ENCODE data around the gene PALMD. TPM values are rescaled to one million over a fixed set of nuclear protein-coding genes. Genes with fewer than 3 reads are reported as not detected.

PALMD gene
- total and polyA plus RNA-seq, 2 experiments from 2014 or later, result 14.0 to 18.5 TPM

DNA sequence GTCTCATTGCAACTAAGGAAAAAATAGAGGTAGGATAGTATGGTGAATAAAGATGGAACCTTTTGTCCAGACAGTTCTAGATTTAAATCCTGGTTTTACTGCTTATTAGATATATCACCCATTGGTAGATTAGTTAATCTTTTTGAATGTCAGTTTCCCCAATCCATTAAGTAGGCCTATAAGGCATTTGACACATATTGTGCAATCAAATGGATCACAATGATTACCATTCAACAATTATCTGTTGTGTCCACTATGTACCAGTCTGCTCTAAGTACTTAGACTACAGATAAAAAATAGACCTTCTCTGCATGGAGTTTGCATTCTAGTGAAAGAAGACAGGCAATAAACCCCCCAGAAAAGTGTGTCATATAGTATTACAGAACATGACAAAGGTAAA lies 6.0 kb upstream of the PALMD start:
- H3K27me3 ChIP-seq, result no peaks in the 10 kb centered on the region
- H2AFZ ChIP-seq, result no peak overlapping the region
- H3K4me1 ChIP-seq (ENCODE audit: insufficient read depth), result no peaks in the 10 kb centered on the region
- no peak overlapping the region for H3K4me3 ChIP-seq
- no peaks in the 10 kb centered on the region for H3K79me2 ChIP-seq
- H3K9me3 ChIP-seq (ENCODE audit: low read depth), result no peaks in the 10 kb centered on the region
- H3K27ac ChIP-seq, result no peak overlapping the region
- no peaks in the 10 kb centered on the region for H3K36me3 ChIP-seq (replicated peaks; ENCODE audit: insufficient read depth, low read depth)
- DNase-seq (ENCODE audit: low spot score), result no peak
- no peak overlapping the region for H3K4me2 ChIP-seq
- H3K9me2 ChIP-seq (replicated peaks; ENCODE audit: insufficient read depth), result no peaks in the 10 kb centered on the region
- no peaks in the 10 kb centered on the region for H4K20me1 ChIP-seq (ENCODE audit: insufficient read depth, poor library complexity, severe bottlenecking)
- no peak for TF ChIP-seq EZH2 (IDR thresholded peaks at IDR 0.05; ENCODE audit: borderline replicate concordance)

DNA sequence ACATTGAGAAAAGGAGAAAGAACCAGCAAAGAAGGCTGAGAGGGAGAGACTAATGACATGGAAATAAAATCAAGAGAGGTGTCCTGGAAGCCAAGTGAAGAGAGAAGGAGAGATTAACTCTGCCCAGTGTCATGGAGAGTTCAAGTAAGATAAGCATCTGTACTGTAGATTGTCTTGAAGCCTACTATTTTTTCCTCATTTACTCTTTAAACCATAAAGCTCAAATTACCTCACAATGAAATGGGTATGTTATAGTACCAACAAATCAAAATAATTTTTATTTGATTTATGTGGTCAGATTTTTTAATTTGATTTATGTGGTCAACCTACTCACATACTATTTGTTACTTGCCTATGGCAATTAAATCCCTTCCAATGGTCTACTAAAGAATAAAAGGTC lies 5.2 kb upstream of the PALMD start:
- TF ChIP-seq EZH2phosphoT487 (IDR thresholded peaks at IDR 0.05; ENCODE audit: low read depth, severe bottlenecking, unreplicated experiment), result no peak
- TF ChIP-seq, protein P1, sequence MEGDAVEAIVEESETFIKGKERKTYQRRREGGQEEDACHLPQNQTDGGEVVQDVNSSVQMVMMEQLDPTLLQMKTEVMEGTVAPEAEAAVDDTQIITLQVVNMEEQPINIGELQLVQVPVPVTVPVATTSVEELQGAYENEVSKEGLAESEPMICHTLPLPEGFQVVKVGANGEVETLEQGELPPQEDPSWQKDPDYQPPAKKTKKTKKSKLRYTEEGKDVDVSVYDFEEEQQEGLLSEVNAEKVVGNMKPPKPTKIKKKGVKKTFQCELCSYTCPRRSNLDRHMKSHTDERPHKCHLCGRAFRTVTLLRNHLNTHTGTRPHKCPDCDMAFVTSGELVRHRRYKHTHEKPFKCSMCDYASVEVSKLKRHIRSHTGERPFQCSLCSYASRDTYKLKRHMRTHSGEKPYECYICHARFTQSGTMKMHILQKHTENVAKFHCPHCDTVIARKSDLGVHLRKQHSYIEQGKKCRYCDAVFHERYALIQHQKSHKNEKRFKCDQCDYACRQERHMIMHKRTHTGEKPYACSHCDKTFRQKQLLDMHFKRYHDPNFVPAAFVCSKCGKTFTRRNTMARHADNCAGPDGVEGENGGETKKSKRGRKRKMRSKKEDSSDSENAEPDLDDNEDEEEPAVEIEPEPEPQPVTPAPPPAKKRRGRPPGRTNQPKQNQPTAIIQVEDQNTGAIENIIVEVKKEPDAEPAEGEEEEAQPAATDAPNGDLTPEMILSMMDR (IDR thresholded peaks at IDR 0.05; ENCODE audit: poor library complexity), result no peak
- no peak for TF ChIP-seq EZH2 (IDR thresholded peaks at IDR 0.05; ENCODE audit: borderline replicate concordance)
- no peaks in the 10 kb centered on the region for H3K27me3 ChIP-seq
- no peaks in the 10 kb centered on the region for H3K9me2 ChIP-seq (replicated peaks; ENCODE audit: insufficient read depth)
- no peaks in the 10 kb centered on the region for H3K36me3 ChIP-seq (replicated peaks; ENCODE audit: insufficient read depth, low read depth)
- no peaks in the 10 kb centered on the region for H3K4me1 ChIP-seq (ENCODE audit: insufficient read depth)
- no peak overlapping the region for H3K27ac ChIP-seq
- no peaks in the 10 kb centered on the region for H4K20me1 ChIP-seq (ENCODE audit: insufficient read depth, poor library complexity, severe bottlenecking)
- no peak for DNase-seq (ENCODE audit: low spot score)
- H3K79me2 ChIP-seq, result no peaks in the 10 kb centered on the region
- no peak overlapping the region for H3K4me3 ChIP-seq
- no peak overlapping the region for H2AFZ ChIP-seq
- H3K9me3 ChIP-seq (ENCODE audit: low read depth), result no peaks in the 10 kb centered on the region
- no peak overlapping the region for H3K4me2 ChIP-seq

DNA sequence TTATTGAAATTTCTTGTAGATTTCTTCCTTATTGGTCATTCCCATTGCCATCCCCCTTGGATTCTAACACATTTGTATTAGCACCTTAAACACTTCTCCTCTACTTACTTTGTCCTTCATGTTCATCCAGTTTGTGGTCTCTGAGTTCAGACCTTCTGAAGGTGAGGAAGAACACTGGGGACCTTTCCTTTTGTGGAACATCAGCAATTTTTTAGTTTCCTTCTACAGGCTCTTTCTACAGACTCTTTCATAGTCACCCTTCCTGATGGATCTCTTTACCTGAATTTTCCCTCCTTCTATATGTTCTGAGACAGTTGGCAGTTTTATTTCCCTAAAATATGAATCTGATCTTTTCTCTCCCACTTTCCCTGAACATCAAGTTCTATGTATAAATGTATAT lies 4.4 kb upstream of the PALMD start:
- no peaks in the 10 kb centered on the region for H3K79me2 ChIP-seq
- TF ChIP-seq EZH2 (IDR thresholded peaks at IDR 0.05; ENCODE audit: borderline replicate concordance) (no peak), EZH2phosphoT487 (IDR thresholded peaks at IDR 0.05; ENCODE audit: low read depth, severe bottlenecking, unreplicated experiment) (no peak)
- TF ChIP-seq, protein P1 (IDR thresholded peaks at IDR 0.05; ENCODE audit: poor library complexity), result no peak

DNA sequence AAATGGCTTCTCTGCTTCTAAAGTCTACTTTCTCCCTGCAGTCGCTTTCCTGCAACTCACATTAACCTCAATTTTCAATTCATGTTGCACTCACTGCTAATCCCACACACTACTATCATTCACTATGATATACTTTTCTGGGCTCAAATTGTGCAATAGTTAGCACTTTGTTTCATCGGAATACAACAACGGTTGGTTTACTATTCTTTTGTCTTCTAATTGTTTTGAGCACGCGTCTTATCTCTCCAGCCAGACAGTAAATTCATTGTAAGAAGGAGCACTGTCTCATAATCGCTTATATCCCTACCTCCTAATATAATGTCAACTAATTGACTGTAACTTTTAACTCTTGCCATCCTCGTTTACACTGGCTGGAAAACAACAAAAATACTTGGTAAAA lies 3.9 kb upstream of the PALMD start:
- H2AFZ ChIP-seq, result no peak overlapping the region
- H3K4me3 ChIP-seq, result no peak overlapping the region
- peaks cover 8% of the 10 kb centered on the region for H3K4me1 ChIP-seq (ENCODE audit: insufficient read depth)
- H4K20me1 ChIP-seq (ENCODE audit: insufficient read depth, poor library complexity, severe bottlenecking), result no peaks in the 10 kb centered on the region
- no peak overlapping the region for H3K4me2 ChIP-seq
- no peak for DNase-seq (ENCODE audit: low spot score)
- H3K27me3 ChIP-seq, result no peaks in the 10 kb centered on the region
- 81% methylated on average over 7 of the region's 7 CpGs for WGBS (ENCODE audit: low lambda C conversion rate, missing lambda C conversion rate)
- H3K9me2 ChIP-seq (replicated peaks; ENCODE audit: insufficient read depth), result no peaks in the 10 kb centered on the region
- H3K36me3 ChIP-seq (replicated peaks; ENCODE audit: insufficient read depth, low read depth), result no peaks in the 10 kb centered on the region
- H3K27ac ChIP-seq, result no peak overlapping the region
- H3K79me2 ChIP-seq, result no peaks in the 10 kb centered on the region
- TF ChIP-seq EZH2phosphoT487 (IDR thresholded peaks at IDR 0.05; ENCODE audit: low read depth, severe bottlenecking, unreplicated experiment) (no peak), EZH2 (IDR thresholded peaks at IDR 0.05; ENCODE audit: borderline replicate concordance) (no peak)
- TF ChIP-seq, protein P1 (IDR thresholded peaks at IDR 0.05; ENCODE audit: poor library complexity), result no peak
- no peaks in the 10 kb centered on the region for H3K9me3 ChIP-seq (ENCODE audit: low read depth)

More for the DNA sequence above, 4.4 kb upstream of the PALMD start:
- Histone ChIP-seq H3K4me2 (no peak overlapping the region), H3K36me3 (replicated peaks; ENCODE audit: insufficient read depth, low read depth) (no peaks in the 10 kb centered on the region), H2AFZ (no peak overlapping the region), H3K27ac (no peak overlapping the region), H3K9me3 (ENCODE audit: low read depth) (no peaks in the 10 kb centered on the region), H4K20me1 (ENCODE audit: insufficient read depth, poor library complexity, severe bottlenecking) (no peaks in the 10 kb centered on the region), H3K27me3 (no peaks in the 10 kb centered on the region), H3K4me1 (ENCODE audit: insufficient read depth) (peaks cover 6% of the 10 kb centered on the region), H3K9me2 (replicated peaks; ENCODE audit: insufficient read depth) (no peaks in the 10 kb centered on the region), H3K4me3 (no peak overlapping the region)
- no peak for DNase-seq (ENCODE audit: low spot score)

Data from hepatocyte (in vitro differentiated cells).